Activated T-cell treated with anti-CD3 and anti-CD28 coated beads for 4 hours (primary cell): ENCODE data around the gene TBC1D2B.

Experiments used
- DNase-seq: peaks from one replicate; pipeline ENCODE4 v3.0.0-alpha.2; 2020

TBC1D2B gene

GRCh38 chr15:78071383-78071782 is 6.1 kb downstream of the TBC1D2B start:
- DNase-seq = no peak

DNA sequence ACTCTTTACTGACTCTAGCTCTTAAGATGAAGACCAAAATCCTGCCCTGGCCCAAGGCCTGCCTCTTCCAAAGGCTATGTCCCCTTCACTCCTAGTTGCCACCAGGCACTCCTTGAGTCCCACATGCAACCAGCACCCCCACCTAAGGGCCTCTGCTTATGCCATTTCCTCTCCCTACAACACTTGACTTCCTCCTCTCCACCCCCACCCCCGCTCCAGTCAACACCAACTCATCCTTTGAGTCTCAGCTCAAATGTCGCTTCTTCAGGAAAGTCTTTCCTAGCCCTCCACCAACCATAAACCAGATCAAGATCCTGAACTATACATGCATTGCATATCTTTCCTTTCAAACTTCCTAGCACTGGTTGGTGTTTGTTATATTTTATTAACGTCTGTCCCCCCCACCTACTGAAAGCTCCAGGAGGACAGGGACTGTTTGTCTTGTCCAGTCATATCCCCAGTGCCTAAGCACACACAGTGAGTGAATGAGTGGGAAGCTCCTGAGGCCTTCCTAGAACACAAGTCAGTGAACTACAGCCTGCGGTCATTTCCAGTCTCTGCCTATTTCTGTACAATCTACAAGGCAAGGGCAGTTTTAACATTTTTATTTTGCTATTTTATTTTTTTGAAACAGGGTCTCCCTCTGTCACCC is 7.3 kb downstream of the TBC1D2B start:
- no peak for DNase-seq

DNA sequence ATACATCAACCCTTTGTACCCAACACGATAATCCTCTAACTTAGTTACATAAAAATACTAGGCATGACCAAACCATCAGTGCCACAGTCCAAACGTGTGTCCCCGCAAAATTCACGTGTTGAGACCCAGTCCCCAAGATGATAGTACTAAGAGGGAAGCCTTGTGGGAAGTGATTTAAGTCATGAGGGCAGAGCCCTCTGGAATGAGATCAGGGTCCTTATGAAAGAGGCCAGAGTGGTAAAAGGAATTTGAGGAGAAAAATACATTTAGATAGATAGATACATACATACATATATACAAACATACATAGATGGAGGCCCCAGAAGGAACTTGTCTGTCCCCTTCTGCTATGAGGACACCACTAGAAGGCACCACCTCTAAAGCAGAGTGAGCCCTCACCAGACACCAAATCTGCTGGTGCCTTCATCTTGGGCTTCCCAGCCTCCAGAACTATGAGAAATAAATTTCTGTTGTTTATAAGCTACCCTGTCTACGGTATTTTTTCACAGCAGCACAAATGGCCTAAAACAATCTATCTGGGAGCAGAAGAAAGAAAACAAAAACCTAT is 8.0 kb downstream of the TBC1D2B start:
- no peak for DNase-seq

GRCh38 chr15:78069052-78069414 is 8.5 kb downstream of the TBC1D2B start:
- no peak for DNase-seq

DNA sequence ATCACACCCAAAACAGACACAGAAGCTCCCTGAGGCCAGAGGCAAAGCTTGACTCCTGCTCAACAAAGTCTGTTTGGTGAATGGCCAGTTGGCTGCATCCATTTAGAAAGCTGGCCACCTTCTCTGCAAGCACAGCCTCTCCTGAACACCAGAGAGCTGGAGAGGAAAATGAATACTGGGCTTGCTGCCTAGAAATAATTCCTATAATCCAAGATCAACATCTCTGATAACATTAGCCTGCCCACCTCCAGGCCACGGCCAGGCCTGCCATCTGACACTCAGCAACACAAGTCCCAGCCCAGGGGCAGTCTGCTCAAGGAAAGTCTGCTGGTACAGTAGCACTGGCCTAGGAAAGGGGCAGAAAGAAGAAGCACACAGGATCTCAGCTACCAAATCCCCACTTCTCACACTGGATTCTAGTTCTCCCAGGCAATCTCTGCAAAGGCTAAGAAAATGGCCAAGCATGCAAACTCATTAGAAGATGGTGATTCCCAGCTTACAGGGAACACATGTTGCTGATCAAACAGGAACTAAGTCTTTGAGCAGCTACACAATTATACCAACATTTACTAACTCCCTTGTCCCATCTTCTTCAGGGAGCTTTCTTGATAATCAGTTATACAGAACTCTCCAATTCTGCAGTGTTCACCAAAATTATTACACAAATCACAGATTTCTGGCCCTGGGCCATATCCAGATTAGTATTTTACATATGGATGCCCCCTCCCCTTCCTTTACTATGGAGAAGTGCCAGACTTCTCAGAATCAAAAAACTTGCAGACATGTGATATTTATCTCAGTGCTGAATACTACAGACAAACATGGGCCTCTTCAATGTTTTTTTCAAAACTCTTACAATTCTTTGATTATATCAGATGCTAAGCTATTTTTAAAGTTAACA is 9.9 kb downstream of the TBC1D2B start:
- no peak for DNase-seq

GRCh38 chr15:78065973-78066946 is 11.3 kb downstream of the TBC1D2B start:
- no peak for DNase-seq

GRCh38 chr15:78065284-78065872 is 12.1 kb downstream of the TBC1D2B start:
- no peak for DNase-seq

GRCh38 chr15:78064544-78064943 is 13.0 kb downstream of the TBC1D2B start:
- no peak for DNase-seq

- DNase-seq = no peak
Measured at GRCh38 chr15:78063970-78064385, 13.5 kb downstream of the TBC1D2B start.

DNA sequence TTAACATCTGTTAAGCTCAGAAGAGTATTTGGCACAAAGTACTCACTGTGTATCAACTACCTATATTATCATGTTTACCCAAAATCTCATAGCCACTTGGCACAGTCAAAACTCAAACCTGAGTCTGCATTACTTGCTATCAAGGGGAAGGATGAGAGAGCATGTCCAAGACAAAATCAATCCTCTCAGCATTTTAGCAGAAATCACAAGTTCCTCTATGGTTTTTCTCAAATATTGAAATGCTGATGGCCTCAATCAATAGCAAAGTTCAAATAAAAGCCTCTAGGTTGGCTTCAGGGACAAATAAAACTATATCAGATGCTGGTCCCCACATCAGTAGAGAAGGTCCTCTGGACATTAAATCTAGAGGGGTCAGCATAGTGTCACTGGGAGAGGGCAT is 14.3 kb downstream of the TBC1D2B start:
- DNase-seq = no peak

DNA sequence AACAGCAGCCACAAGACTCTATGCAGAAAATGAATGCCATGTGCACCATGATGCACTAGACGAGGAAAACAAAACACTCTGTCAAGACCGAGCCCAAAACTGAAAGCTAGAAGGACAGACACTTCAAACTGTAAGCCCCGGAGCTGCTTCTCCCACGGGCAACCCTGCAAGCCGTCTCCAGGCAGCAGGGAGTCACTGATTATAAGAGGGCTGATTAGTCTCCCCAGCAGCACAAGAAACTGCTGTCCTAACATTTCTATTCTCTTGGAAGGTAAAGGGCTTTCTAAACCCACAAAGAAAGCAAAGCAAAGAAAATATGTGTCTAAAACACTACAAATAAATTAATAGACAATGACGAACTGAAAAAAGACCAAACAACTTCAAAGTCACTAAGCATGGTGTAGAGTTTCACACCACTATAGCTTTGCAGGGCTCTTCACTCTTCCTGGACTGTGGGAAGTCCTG is 15.5 kb downstream of the TBC1D2B start:
- no peak for DNase-seq

- no peak for DNase-seq
Measured at GRCh38 chr15:78060232-78060631, 17.3 kb downstream of the TBC1D2B start.

DNA sequence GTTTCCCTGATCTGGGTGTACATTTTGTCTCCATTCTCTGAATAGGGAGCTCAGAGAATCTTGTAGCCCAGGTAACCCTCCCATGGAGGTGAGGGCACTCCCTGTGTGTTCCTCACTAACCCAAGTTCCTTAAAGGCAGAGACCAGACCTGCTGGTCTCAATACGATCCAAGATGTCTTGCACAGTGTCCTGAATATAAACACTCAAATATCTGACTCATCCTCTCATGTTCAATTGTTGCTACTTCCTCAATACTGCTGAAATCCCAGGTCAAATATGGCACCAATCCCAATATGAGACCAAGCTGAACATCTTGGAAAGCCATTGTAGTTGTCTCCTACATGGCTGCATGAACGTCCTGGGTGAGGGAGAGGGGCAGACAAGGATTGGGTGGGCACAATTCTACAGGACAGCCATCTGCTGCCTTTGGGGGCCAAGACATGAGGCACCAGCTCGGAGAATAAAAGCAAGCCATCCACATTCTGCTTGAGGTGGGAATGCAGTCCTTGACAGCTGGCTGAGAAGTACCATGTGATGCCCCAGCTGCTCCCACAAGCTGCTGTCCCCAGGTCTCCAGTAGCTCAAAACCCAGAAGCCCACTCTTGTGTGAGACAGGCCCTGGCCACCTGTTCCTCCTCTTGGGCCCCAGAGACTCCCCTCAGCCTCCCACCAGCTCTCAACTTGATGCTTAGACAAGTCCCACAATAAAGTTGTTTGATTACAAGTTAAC is 18.2 kb downstream of the TBC1D2B start:
- DNase-seq = no peak

- DNase-seq = no peak
Measured at GRCh38 chr15:78058401-78058935, 19.0 kb downstream of the TBC1D2B start.

DNA sequence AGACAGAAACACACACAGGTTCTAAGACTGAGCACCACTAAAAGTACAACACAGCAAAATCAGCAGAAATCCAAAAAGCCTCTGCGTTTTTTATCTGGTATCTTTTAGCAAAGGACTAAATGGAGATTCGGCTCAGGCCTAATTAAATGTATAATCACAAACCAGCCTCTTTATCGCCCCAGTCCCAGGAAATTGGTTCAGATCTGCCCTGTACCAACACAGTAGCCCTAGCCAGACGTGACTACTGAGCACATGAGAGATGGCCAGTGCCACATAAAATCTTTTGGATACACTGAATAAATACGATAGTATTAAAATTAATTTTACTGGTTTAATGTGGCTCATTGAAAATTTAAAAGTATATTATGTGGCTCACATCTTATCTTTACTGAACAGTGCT is 19.7 kb downstream of the TBC1D2B start:
- DNase-seq = no peak

- no peak for DNase-seq
Measured at GRCh38 chr15:78056714-78057269, 20.7 kb downstream of the TBC1D2B start.

DNA sequence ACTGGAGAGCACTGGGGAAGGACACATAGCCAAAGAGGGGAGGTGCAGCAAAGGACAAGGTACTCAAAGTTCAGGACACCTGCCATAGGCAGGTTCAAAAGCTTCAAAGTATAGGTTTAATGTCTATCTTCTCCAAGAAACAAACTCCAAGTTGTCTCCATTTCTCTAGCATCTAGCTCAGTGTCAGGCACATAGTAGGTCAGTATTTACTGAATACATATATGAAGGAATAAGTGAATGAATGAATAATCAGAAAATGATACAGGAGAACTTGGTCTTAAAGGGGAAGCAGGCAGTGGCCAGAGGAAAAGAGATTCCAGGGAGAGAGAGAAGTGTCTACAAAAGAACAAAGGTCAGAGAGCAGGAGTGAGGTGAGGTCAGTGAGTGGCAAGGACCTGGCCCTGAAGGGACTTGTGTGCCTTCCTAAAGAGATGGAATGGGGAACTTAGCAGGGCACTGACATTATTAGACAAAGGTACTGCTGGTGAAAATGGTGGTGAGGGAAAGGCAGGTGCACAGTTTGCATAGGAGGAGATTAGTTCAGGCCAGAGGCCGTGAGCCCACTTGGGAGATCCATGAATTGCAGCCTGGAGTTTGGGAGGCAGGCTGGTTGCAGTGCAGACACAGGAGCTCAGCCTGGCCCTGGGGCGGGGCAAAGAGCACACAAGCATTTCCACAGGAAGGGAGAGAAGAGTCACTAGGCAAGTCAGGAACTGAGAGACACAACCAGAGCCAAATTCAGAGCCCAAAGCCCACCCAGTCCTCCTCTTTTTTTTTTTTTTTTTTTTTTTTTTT is 21.4 kb downstream of the TBC1D2B start:
- no peak for DNase-seq

- no peak for DNase-seq
Measured at GRCh38 chr15:78054966-78055365, 22.5 kb downstream of the TBC1D2B start.

DNA sequence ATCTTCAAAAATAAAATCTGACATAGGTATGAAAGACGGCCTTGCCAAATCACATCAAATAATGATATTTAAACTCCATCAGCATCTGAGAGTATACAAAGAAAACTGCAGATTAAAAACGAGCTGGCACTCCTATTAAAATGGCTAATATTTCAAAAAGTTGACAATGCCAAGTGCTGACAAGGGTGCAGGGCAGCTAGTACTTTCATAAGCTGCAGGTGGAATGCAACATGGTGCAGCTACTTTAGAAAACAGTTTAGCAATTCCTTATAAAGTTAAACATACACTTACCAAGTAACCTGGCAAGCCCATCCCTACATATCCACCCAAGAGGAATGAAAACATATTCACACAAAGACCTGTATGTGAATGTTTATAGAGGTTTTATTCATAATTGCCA is 23.0 kb downstream of the TBC1D2B start:
- no peak for DNase-seq

DNA sequence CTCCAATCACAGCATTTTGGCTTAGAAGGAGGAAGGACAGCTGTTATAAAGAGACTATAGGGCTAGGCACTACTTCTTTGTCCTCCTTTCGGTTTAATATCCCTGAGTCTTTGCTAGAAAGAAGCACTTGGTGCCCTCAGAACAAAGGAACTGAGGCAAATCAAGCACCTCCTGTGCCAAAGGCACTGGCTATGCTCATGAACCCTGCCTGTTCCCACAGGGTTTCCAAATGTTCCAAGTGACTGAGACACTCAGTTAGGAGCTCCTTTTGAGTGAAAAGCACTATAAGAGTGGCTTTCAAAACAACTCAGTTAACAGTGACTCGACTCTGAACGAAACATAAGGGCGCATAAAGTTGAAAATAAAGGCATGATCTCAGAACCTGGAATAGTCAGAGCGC is 25.0 kb downstream of the TBC1D2B start:
- DNase-seq = no peak
